Gastrocnemius medialis (tissue), 4 donors: ENCODE measurements around the gene CERCAM. TPM values are rescaled to one million over a fixed set of nuclear protein-coding genes. Genes with fewer than 3 reads are reported as not detected.

Source experiments
- ATAC-seq, 2 donors: fragments of 150-250 bp; one replicate each; pipeline ENCODE4 v1.9.1; 2016
- DNase-seq, 2 donors: peaks; one replicate each; pipeline ENCODE4 v3.0.0-alpha.2; 2019
- H3K27ac ChIP-seq, 4 donors: fragments of 200-600 bp; sonication (generic); 1 replicate in 1 of 4; 2 replicates in 3 of 4; pipeline ENCODE4 v1.5.1; 2016 to 2018; ENCODE audit warnings: mild to moderate bottlenecking in 2 of 4, moderate library complexity in 1 of 4
- H3K27me3 ChIP-seq, 3 donors: fragments of 200-600 bp; sonication (generic) in 2 of 3; 1 replicate in 1 of 3; 2 replicates in 2 of 3; pipeline versions ENCODE4 v1.5.1 to v1.6.0; 2016 to 2019; ENCODE audit warnings: mild to moderate bottlenecking in 1 of 3, moderate library complexity in 1 of 3
- H3K36me3 ChIP-seq, 2 donors: fragments of 200-600 bp; sonication (generic) in 1 of 2; one replicate each; pipeline ENCODE4 v1.5.1; 2017 to 2018
- H3K4me1 ChIP-seq, 2 donors: fragments of 200-600 bp; sonication (generic) in 1 of 2; one replicate each; pipeline ENCODE4 v1.5.1; 2016 to 2017; ENCODE audit warnings: mild to moderate bottlenecking in 2 of 2
- H3K4me3 ChIP-seq, 4 donors: fragments of 200-600 bp; sonication (generic) in 3 of 4; 1 replicate in 1 of 4; 2 replicates in 3 of 4; pipeline ENCODE4 v1.5.1; 2016 to 2019; ENCODE audit warnings: mild to moderate bottlenecking in 2 of 4
- H3K9me3 ChIP-seq, 3 donors: fragments of 200-600 bp; sonication (generic) in 2 of 3; 1 replicate in 1 of 3; 2 replicates in 2 of 3; pipeline ENCODE4 v1.5.1; 2016 to 2019
- POLR2A ChIP-seq, 2 donors: fragments of 450-650 bp; IDR thresholded peaks; one replicate each; pipeline ENCODE4 v1.6.1; 2017; ENCODE audit warnings: antibody characterized with exemption in 2 of 2, mild to moderate bottlenecking in 2 of 2, moderate library complexity in 2 of 2
- in situ Hi-C, 4 donors: fragments of 200-750 bp; cut with MboI; loops; one replicate each; pipeline versions ENCODE4 v1.15.0 to v1.8.0; 2017; ENCODE audit warnings: low sequenced_read_pairs in 4 of 4
- intact Hi-C: fragments of 100-400 bp; cut with DNase I; formaldehyde crosslinking; loops from one replicate; pipeline ENCODE4 v1.15.1; 2023; ENCODE audit warnings: low total_unique reads
- total RNA-seq, 4 donors: library from RNA; depleted of rRNA; stranded (reverse); fragments of >200 nt; gene quantifications; one replicate each; pipeline versions ENCODE4 v1.1.0 to v1.2.3, GENCODE V29; 2016
- TF ChIP-seq, protein P1 (sequence below), 5 experiments: fragments of 450-650 bp in 3 of 5; fragments of 200-600 bp in 2 of 5; sonication (generic) in 2 of 5; IDR thresholded peaks in 4 of 5; conservative IDR thresholded peaks in 1 of 5; 1 replicate in 4 of 5; 2 replicates in 1 of 5; pipeline ENCODE4 v1.5.1; 2016 to 2019; ENCODE audit warnings: antibody characterized with exemption in 5 of 5, mild to moderate bottlenecking in 3 of 5, moderate library complexity in 3 of 5

CERCAM gene
- total RNA-seq, 4 donors from 2014 or later, result 1.1 to 6.1 (median 2.3) TPM

DNA sequence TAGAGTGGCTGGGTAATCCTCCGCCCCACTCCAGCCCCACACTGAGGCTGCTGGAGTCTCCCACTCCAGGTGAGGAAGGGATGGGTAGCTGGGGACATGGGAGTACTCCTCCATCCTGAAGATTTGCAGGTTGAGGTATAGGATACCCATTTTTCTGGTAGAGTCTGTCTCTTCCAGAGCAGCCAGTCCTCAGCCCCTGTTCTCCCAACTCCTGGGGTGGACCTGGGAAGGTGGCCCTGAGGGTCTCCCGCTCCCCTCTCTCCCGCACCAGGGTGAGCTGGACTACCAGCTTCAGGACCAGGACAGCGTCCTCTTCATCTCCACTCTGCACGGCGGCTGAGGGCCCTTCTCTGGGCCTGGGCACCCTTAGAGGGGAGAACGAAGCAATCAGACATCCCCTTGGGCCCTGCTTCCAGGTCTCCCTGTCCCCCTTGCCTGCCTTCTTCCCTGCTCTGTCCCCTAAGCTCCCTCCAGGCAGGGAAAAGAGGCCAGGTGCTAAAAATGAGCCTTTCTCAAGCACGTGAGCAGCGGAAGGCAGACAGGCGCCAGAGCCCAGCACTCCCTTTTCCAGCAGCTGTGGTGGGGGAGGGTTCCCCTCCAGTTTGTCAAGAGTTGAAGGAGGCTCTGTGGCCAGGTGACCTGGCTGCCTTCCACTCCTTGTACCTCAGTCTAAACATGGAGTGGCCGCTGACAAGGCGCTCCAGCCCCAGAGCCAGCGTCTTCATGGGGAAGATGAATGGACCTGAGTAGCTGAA, 31.1 kb upstream of the CERCAM start:
- Histone ChIP-seq H3K27ac (peak overlapping the region in 3 of 4 donors; percentile 5 to 74 (median 33)), H3K9me3 (no peaks in the 10 kb centered on the region), H3K4me1 (peaks cover 0 to 5% of the 10 kb centered on the region in 2 donors), H3K36me3 (peaks cover 0 to 25% of the 10 kb centered on the region in 2 donors), H3K4me3 (no peak overlapping the region), H3K27me3 (no peaks in the 10 kb centered on the region)
- intact Hi-C loops, result no loop called here
- TF ChIP-seq, protein P1, sequence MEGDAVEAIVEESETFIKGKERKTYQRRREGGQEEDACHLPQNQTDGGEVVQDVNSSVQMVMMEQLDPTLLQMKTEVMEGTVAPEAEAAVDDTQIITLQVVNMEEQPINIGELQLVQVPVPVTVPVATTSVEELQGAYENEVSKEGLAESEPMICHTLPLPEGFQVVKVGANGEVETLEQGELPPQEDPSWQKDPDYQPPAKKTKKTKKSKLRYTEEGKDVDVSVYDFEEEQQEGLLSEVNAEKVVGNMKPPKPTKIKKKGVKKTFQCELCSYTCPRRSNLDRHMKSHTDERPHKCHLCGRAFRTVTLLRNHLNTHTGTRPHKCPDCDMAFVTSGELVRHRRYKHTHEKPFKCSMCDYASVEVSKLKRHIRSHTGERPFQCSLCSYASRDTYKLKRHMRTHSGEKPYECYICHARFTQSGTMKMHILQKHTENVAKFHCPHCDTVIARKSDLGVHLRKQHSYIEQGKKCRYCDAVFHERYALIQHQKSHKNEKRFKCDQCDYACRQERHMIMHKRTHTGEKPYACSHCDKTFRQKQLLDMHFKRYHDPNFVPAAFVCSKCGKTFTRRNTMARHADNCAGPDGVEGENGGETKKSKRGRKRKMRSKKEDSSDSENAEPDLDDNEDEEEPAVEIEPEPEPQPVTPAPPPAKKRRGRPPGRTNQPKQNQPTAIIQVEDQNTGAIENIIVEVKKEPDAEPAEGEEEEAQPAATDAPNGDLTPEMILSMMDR (IDR thresholded peaks at IDR 0.05 in 4 of 5, conservative IDR thresholded peaks at IDR 0.05 in 1 of 5), result no peak
- no peak for TF ChIP-seq POLR2A (IDR thresholded peaks at IDR 0.05)
- ATAC-seq (peak; percentile 44 to 85), DNase-seq (peak; percentile 46 to 68)
- in situ Hi-C loops, result no loop called here

DNA sequence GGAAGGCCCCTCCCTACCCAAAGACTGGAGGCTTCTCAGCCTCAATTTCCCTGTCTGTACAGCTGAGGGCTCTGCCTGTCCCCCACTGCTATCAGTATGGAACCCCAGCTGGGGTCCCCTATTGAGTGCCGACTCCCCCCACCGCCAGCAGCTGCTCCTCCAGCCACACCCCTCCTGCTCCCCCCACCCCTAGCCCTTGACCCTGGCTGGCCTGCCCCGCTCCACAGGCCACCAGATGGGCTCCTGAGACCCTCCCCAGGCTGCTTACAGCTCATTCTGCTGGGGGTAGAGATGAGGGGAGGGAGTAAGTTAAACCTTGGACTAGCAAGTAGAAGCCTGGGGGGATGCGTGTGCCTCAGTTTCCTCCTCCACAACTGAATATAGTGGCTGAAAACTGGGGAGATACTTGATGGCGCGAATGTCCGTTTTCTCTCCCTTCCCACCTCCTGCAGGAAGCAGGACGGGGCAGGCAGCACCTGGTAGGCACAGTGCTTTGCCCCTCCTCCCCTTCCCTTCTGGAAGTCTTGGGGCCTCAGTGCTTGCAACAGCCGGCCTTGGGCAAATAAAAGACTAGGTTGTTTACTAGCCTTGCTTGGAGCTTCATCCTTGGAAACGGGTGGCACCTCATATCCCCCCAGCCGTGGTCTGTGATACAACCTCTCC, 30.4 kb upstream of the CERCAM start:
- H3K9me3 ChIP-seq, result no peaks in the 10 kb centered on the region
- no peaks in the 10 kb centered on the region for H3K27me3 ChIP-seq
- H3K4me1 ChIP-seq, result peaks cover 0 to 5% of the 10 kb centered on the region in 2 donors
- peaks cover 0 to 25% of the 10 kb centered on the region in 2 donors for H3K36me3 ChIP-seq
- DNase-seq (no peak), ATAC-seq (no peak)
- in situ Hi-C loops, result no loop called here
- no peak for TF ChIP-seq POLR2A (IDR thresholded peaks at IDR 0.05)
- TF ChIP-seq, protein P1 (IDR thresholded peaks at IDR 0.05 in 4 of 5, conservative IDR thresholded peaks at IDR 0.05 in 1 of 5), result no peak
- no peak overlapping the region for H3K4me3 ChIP-seq
- peak overlapping the region in 1 of 4 donors; percentile 74 for H3K27ac ChIP-seq
- intact Hi-C loops, result no loop called here

DNA sequence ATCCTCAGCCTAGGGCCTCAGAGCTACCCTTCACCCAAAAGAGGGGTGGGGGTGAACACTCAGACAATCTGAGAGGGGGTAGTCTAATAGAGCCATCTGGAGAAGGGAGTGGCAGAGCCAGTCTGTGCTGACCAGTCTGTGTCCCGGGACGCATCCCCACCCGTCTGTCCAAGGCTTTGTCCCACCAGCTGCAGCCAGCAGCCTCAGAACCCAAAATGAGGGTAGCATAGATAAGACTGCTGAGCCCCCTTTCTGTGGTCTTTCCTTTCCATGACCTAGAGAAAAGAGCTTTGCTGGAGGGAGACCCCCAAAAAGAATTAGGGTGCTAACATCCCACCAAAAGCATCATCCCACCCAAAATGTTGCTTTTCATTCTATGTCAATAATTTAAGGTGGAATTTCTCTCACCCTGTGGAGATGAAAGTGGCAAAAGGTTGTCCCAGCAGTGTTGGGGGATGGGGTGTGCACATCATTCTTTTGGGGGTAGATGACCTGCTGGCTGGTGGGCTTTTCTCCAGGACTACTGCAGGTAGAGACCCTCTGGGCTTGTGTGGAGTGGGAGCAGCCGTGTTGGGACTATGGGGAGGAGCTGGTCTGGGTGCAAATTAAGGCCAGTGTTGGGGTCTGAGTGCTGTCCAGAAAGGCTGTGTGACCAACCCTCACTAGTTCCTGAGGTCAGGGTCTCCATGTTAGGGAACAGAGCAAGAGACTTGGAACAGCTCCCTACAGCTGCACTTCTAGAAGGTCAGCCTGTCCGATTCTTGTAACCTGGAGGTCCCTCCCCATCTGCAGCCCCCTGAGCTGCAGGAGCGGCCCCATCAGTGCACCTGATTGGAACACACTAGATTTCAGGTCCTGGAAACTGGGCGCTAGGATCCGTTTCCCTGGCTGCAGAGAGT, 29.6 kb upstream of the CERCAM start:
- H3K36me3 ChIP-seq, result peaks cover 0 to 25% of the 10 kb centered on the region in 2 donors
- no peak overlapping the region for H3K4me3 ChIP-seq
- no peaks in the 10 kb centered on the region for H3K27me3 ChIP-seq
- no peaks in the 10 kb centered on the region for H3K9me3 ChIP-seq
- in situ Hi-C loops, result no loop called here
- peaks cover 0 to 5% of the 10 kb centered on the region in 2 donors for H3K4me1 ChIP-seq
- H3K27ac ChIP-seq, result no peak overlapping the region
- DNase-seq (no peak), ATAC-seq (no peak)
- TF ChIP-seq POLR2A (IDR thresholded peaks at IDR 0.05), result no peak
- TF ChIP-seq, protein P1 (IDR thresholded peaks at IDR 0.05 in 4 of 5, conservative IDR thresholded peaks at IDR 0.05 in 1 of 5), result no peak
- intact Hi-C loops, result no loop called here

DNA sequence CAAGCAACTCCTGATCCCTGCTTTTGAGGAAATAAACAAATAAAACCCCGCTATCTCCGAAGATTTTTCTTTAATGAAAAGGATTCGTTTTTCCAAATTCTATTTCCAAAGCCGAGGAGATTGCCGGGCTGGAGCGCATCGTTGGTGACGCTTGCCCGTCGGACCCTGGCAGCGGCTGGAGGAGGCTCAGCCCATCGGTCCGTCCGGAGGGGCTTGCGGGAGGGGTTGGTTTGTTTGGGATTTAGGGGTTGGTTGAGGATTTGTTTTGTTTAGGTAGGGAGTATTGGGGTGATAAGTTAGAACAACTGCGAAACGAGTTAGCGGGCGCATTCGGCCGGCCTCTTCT, 28.7 kb upstream of the CERCAM start:
- H3K36me3 ChIP-seq, result peaks cover 0 to 25% of the 10 kb centered on the region in 2 donors
- intact Hi-C loops, result no loop called here
- in situ Hi-C loops, result no loop called here
- peaks cover 0 to 5% of the 10 kb centered on the region in 2 donors for H3K4me1 ChIP-seq
- ATAC-seq, result no peak
- no peaks in the 10 kb centered on the region for H3K9me3 ChIP-seq
- H3K27me3 ChIP-seq, result no peaks in the 10 kb centered on the region
- no peak for DNase-seq
- H3K4me3 ChIP-seq, result no peak overlapping the region
- H3K27ac ChIP-seq, result no peak overlapping the region
- TF ChIP-seq POLR2A (IDR thresholded peaks at IDR 0.05), result no peak
- TF ChIP-seq, protein P1 (IDR thresholded peaks at IDR 0.05 in 4 of 5, conservative IDR thresholded peaks at IDR 0.05 in 1 of 5), result no peak
